HG02571 (cell line): Measurements from ENCODE around the gene RPLP1.
A peak's percentile ranks its signal among the peaks of the same experiment; 100 is the strongest.
"Not testable (repeated sequence)": the region's sequence is repeated elsewhere in the genome, so short reads cannot be mapped to it uniquely, and the experiment has no call there.

ENCODE experiments used
- ATAC-seq: cut with Tn5 transposase; IDR thresholded peaks from one replicate; pipeline ENCODE4 v1.9.1; 2021; ENCODE audit warnings: mild to moderate bottlenecking, moderate library complexity; ENCODE audit not compliant: unreplicated experiment

RPLP1 gene

GRCh38 chr15:69436951-69437350, 15.7 kb upstream of the RPLP1 start:
- no peak for ATAC-seq

GRCh38 chr15:69439623-69440022, 13.0 kb upstream of the RPLP1 start:
- ATAC-seq, result no peak

GRCh38 chr15:69443032-69443611, 9.5 kb upstream of the RPLP1 start:
- no peak for ATAC-seq

GRCh38 chr15:69444686-69445085, 7.9 kb upstream of the RPLP1 start:
- no peak for ATAC-seq

GRCh38 chr15:69446953-69447352, 5.7 kb upstream of the RPLP1 start:
- ATAC-seq, result no peak

- ATAC-seq, result not testable (repeated sequence)
Measured at GRCh38 chr15:69450221-69450620, 2.4 kb upstream of the RPLP1 start.

GRCh38 chr15:69450968-69451695, 1.5 kb upstream of the RPLP1 start:
- no peak for ATAC-seq

GRCh38 chr15:69451951-69452691, 497 bp upstream of the RPLP1 start:
- peak; percentile 9 for ATAC-seq

GRCh38 chr15:69454953-69455352, 2.3 kb downstream of the RPLP1 start:
- no peak for ATAC-seq

- no peak for ATAC-seq
Measured at GRCh38 chr15:69456208-69457166, 3.9 kb downstream of the RPLP1 start.

GRCh38 chr15:69457304-69458280, 5.0 kb downstream of the RPLP1 start:
- no peak for ATAC-seq

GRCh38 chr15:69459066-69459465, 6.4 kb downstream of the RPLP1 start:
- no peak for ATAC-seq

GRCh38 chr15:69460481-69460880, 7.9 kb downstream of the RPLP1 start:
- ATAC-seq, result no peak

GRCh38 chr15:69462030-69462492, 9.4 kb downstream of the RPLP1 start:
- ATAC-seq, result peak; percentile 5

GRCh38 chr15:69462493-69463181, 10.0 kb downstream of the RPLP1 start:
- peak; percentile 87 for ATAC-seq

- ATAC-seq, result no peak
Measured at GRCh38 chr15:69463182-69463756, 10.7 kb downstream of the RPLP1 start.

GRCh38 chr15:69465253-69465652, 12.6 kb downstream of the RPLP1 start:
- no peak for ATAC-seq

GRCh38 chr15:69466733-69467132, 14.1 kb downstream of the RPLP1 start:
- ATAC-seq, result no peak

- no peak for ATAC-seq
Measured at GRCh38 chr15:69467636-69468035, 15.0 kb downstream of the RPLP1 start.
